DND-41 (cell line): Measurements from ENCODE around the gene CAPZA1.

Experiments used
- ATAC-seq: fragments of 200-7000 bp; cut with Tn5 transposase; 3 replicates; pipeline ENCODE4 v1.9.1; 2021; ENCODE audit warnings: low read depth; ENCODE audit not compliant: insufficient read depth
- DNase-seq: peaks from one replicate; pipeline ENCODE4 v3.0.0-alpha.2; 2020
- H2AFZ ChIP-seq: 2 replicates; pipeline ENCODE4 v1.6.0; 2012; ENCODE audit warnings: low read depth, low read length
- H3K27ac ChIP-seq: 2 replicates; pipeline ENCODE4 v1.5.1; 2012; ENCODE audit warnings: low read length, inconsistent platforms
- H3K27me3 ChIP-seq: fragments of 200-600 bp; sonication (generic); 2 replicates; pipeline ENCODE4 v1.6.0; 2012; ENCODE audit warnings: low read length, mild to moderate bottlenecking, inconsistent platforms; ENCODE audit not compliant: insufficient read depth, poor library complexity
- H3K36me3 ChIP-seq: 2 replicates; pipeline ENCODE4 v1.5.1; 2012; ENCODE audit warnings: low read length, inconsistent platforms; ENCODE audit not compliant: insufficient read depth
- H3K4me1 ChIP-seq: 2 replicates; pipeline ENCODE4 v1.5.1; 2012; ENCODE audit warnings: mild to moderate bottlenecking, low read length; ENCODE audit not compliant: insufficient read depth
- H3K4me2 ChIP-seq: 2 replicates; pipeline ENCODE4 v1.6.0; 2012; ENCODE audit warnings: mild to moderate bottlenecking, moderate library complexity, low read length, inconsistent platforms; ENCODE audit not compliant: insufficient read depth
- H3K4me3 ChIP-seq, 2 experiments: fragments of 200-600 bp in 1 of 2; shearing (Covaris generic) in 1 of 2; 2 replicates each; pipeline ENCODE4 v1.5.1; 2012 to 2016; ENCODE audit warnings: inconsistent platforms in 2 of 2, low read length in 2 of 2, mild to moderate bottlenecking in 2 of 2, low read depth in 1 of 2, moderate library complexity in 1 of 2
- H3K79me2 ChIP-seq: 2 replicates; pipeline ENCODE4 v1.6.0; 2012; ENCODE audit warnings: low read length, inconsistent platforms; ENCODE audit not compliant: insufficient read depth
- H3K9ac ChIP-seq: 2 replicates; pipeline ENCODE4 v1.6.0; 2012; ENCODE audit warnings: low read depth, mild to moderate bottlenecking, inconsistent platforms, low read length, moderate library complexity
- H3K9me3 ChIP-seq: 2 replicates; pipeline ENCODE4 v1.5.1; 2012; ENCODE audit warnings: low read length, moderate library complexity, mild to moderate bottlenecking, inconsistent platforms; ENCODE audit not compliant: insufficient read depth, severe bottlenecking
- H4K20me1 ChIP-seq: 2 replicates; pipeline ENCODE4 v1.6.0; 2012; ENCODE audit warnings: low read length; ENCODE audit not compliant: insufficient read depth
- CTCF ChIP-seq: IDR thresholded peaks from 2 replicates; pipeline ENCODE4 v1.5.1; 2012; ENCODE audit warnings: borderline replicate concordance, low read length, moderate library complexity, mild to moderate bottlenecking; ENCODE audit not compliant: poor library complexity, severe bottlenecking; ENCODE audit errors: extremely low read depth
- EZH2 ChIP-seq: IDR thresholded peaks from 3 replicates; pipeline ENCODE4 v1.6.1; 2012; ENCODE audit warnings: borderline replicate concordance, low read depth, mild to moderate bottlenecking, moderate library complexity, low read length, inconsistent platforms; ENCODE audit not compliant: severe bottlenecking

Gene CAPZA1

GRCh38 chr1:112629256-112629655, 9.6 kb downstream of the CAPZA1 start:
- Histone ChIP-seq H4K20me1 (peaks cover 94% of the 10 kb centered on the region), H3K79me2 (peaks cover 99% of the 10 kb centered on the region), H3K4me3 (no peak overlapping the region), H2AFZ (no peak overlapping the region), H3K9me3 (no peaks in the 10 kb centered on the region), H3K9ac (no peak overlapping the region), H3K27me3 (no peaks in the 10 kb centered on the region), H3K27ac (no peak overlapping the region), H3K4me2 (no peak overlapping the region), H3K4me1 (peaks cover 19% of the 10 kb centered on the region; the same call in 1 of the 2 replicates), H3K36me3 (peaks cover 52% of the 10 kb centered on the region)
- ATAC-seq (no peak), DNase-seq (no peak)
- TF ChIP-seq EZH2, result no peak
- TF ChIP-seq CTCF, result no peak

DNA sequence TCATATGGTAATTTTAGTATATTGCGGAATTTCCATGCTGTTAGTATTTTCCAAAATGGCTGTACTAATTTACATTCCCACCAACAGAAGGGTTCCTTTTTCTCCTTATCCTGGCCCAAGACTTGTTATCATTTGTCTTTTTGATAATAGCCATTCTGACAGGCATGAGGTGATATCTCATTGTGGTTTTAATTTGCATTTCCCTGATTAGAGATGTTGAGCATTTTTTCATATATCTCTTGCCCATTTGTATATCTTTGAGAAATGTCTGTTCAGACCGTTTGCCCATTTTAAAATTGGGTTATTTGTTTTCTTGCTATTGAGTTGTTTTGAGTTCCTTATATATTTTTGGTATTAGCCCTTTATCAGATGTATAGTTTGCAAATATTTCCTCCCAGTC, 14.0 kb downstream of the CAPZA1 start:
- Histone ChIP-seq H3K4me3 (no peak overlapping the region), H3K27me3 (no peaks in the 10 kb centered on the region), H3K27ac (no peak overlapping the region), H4K20me1 (peaks cover 88% of the 10 kb centered on the region), H3K79me2 (peaks cover 100% of the 10 kb centered on the region), H3K9ac (no peak overlapping the region), H3K36me3 (peaks cover 43% of the 10 kb centered on the region), H3K4me2 (no peak overlapping the region), H3K4me1 (peaks cover 9% of the 10 kb centered on the region; the same call in 1 of the 2 replicates), H3K9me3 (no peaks in the 10 kb centered on the region), H2AFZ (no peak overlapping the region)
- DNase-seq, result no peak
- ATAC-seq, result no peak
- TF ChIP-seq EZH2 (no peak), CTCF (no peak)

DNA sequence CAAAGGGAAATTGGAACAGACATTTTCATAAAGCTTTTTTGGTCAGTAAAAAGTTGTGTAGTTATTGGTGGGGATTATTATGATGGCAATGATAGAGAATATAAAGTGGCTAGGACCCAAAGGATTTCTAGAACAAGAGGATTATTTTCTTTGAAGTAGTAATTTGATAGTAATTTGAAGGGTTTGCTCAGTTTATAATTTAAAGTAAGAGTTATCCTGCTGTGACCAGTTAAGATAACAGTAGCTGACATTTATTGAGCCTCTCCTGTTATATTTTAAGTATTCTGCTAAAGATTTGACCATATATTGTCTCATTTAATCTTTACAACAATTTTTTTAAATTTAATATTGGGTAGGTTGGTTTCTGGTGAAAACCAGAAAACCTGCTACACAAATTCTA, 14.7 kb downstream of the CAPZA1 start:
- TF ChIP-seq CTCF (no peak), EZH2 (no peak)
- Histone ChIP-seq H3K36me3 (peaks cover 36% of the 10 kb centered on the region), H3K27me3 (no peaks in the 10 kb centered on the region), H3K4me1 (peaks cover 6% of the 10 kb centered on the region; the same call in 1 of the 2 replicates), H3K9me3 (no peaks in the 10 kb centered on the region), H3K79me2 (peaks cover 99% of the 10 kb centered on the region), H2AFZ (no peak overlapping the region), H3K4me3 (no peak overlapping the region), H4K20me1 (peaks cover 85% of the 10 kb centered on the region), H3K4me2 (no peak overlapping the region), H3K9ac (no peak overlapping the region), H3K27ac (no peak overlapping the region)
- DNase-seq (no peak), ATAC-seq (no peak)

- Histone ChIP-seq H3K4me1 (peaks cover 3% of the 10 kb centered on the region; the same call in 1 of the 2 replicates), H3K9me3 (no peaks in the 10 kb centered on the region), H4K20me1 (peaks cover 71% of the 10 kb centered on the region), H2AFZ (no peak overlapping the region), H3K4me3 (no peak overlapping the region), H3K27me3 (no peaks in the 10 kb centered on the region), H3K79me2 (peaks cover 86% of the 10 kb centered on the region), H3K27ac (no peak overlapping the region), H3K4me2 (no peak overlapping the region), H3K36me3 (peaks cover 22% of the 10 kb centered on the region; the same call in 1 of the 2 replicates), H3K9ac (no peak overlapping the region)
- DNase-seq, result no peak
- no peak for ATAC-seq
- TF ChIP-seq EZH2 (no peak), CTCF (no peak)
Observed at GRCh38 chr1:112636056-112636455, 16.4 kb downstream of the CAPZA1 start.
